ENCODE measurements around the gene SPAG8. TPM values are rescaled to one million over a fixed set of nuclear protein-coding genes. Genes with fewer than 3 reads are reported as not detected.

SPAG8 gene
- total RNA-seq: 1 to 10 TPM in 1 of 2 donors, under 1 TPM in 1; 0.68 to 9.2 TPM

GRCh38 chr9:35812025-35812602 lies at the start of gene SPAG8:
Gene SPAG8 (minus strand): TSS chr9:35812262. CDS start chr9:35812147, 115 bp downstream.
- Histone ChIP-seq H3K4me1 (replicated peaks) (peaks cover 5% of the 10 kb centered on the region), H3K27me3 (replicated peaks; ENCODE audit: insufficient read depth) (no peaks in the 10 kb centered on the region), H3K36me3 (no peaks in the 10 kb centered on the region), H3K27ac (peak within 1 kb of the TSS; percentile 55 to 67), H3K4me3 (peak within 1 kb of the TSS; percentile 18 to 30), H3K9me3 (no peaks in the 10 kb centered on the region)
- intact Hi-C loops (cut with DNase I): no loop called here
- TF ChIP-seq POLR2AphosphoS5 (IDR thresholded peaks at IDR 0.05) (peak; percentile 93), POLR2A (IDR thresholded peaks at IDR 0.05) (peak; percentile 26), CTCF (IDR thresholded peaks at IDR 0.05) (no peak)
- WGBS: under 1% methylated on average over 28 of the region's 28 CpGs
- DNase-seq (ENCODE audit: low spot score): peak; percentile 91

DNA sequence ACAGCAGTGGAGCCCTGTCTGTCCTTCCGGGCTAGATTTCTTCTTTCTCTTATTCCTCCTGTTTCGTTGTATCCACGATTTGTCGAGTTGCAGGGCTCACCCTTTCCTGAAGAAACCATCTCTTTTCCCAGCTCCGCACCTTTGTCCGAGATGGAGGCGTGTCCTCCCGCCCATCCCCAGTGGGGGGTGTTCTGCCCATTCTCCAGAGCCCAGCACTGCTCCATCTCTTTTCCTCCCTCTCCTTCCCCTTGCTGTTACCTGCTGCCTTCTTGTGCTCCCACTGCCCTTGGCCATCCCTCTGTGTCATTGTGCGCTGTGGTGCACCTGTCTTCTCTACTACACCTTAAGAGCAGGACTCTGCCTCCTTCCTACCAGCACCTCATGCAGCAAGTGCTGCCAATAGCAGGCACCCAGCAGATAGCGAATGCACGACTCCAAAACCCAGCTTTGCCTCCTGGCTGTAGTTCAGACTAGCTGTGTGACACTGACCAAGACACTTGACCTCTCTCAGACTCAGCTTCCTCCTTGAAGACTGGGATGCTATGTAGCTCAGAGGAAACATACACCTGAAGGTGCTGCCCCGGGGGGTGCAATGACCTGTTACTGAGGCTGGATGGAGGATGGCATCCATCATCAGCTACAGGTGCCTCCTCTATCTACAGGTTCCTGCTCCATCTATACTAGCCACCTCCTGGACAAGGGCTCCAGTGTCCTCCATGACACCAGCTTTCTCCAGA lies 49.3 kb upstream of the SPAG8 start:
- WGBS: 48% methylated on average over 12 of the region's 12 CpGs
- no peak for TF ChIP-seq POLR2A (IDR thresholded peaks at IDR 0.05)
- TF ChIP-seq CTCF (IDR thresholded peaks at IDR 0.05): no peak
- TF ChIP-seq POLR2AphosphoS5 (IDR thresholded peaks at IDR 0.05): no peak
- Histone ChIP-seq H3K27me3 (replicated peaks; ENCODE audit: insufficient read depth) (no peaks in the 10 kb centered on the region), H3K9me3 (no peaks in the 10 kb centered on the region), H3K27ac (no peak overlapping the region), H3K4me3 (no peak overlapping the region), H3K36me3 (no peaks in the 10 kb centered on the region), H3K4me1 (replicated peaks) (no peaks in the 10 kb centered on the region)
- DNase-seq (ENCODE audit: low spot score): no peak
- intact Hi-C loops (cut with DNase I): no loop called here

DNA sequence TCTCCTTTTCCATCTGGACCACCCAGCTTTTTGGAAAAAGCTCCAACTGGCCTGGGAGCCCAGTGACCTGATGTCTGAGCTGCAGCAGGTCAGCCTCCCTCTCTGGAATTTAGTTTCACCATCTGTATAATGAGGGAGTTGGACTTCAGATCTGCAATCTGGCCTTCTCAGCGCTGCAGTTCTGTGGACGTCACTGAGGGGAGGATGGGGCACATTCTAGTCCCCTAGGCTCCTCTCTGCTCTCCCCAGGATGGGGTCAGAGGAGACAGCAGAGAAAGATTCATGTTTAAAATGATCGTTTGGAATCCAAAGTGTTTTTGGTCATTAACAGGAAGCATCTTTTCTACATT lies 47.9 kb upstream of the SPAG8 start:
- TF ChIP-seq POLR2A (IDR thresholded peaks at IDR 0.05) (no peak), CTCF (IDR thresholded peaks at IDR 0.05) (no peak), POLR2AphosphoS5 (IDR thresholded peaks at IDR 0.05) (no peak)
- Histone ChIP-seq H3K27ac (no peak overlapping the region), H3K9me3 (no peaks in the 10 kb centered on the region), H3K4me3 (no peak overlapping the region), H3K27me3 (replicated peaks; ENCODE audit: insufficient read depth) (no peaks in the 10 kb centered on the region), H3K36me3 (no peaks in the 10 kb centered on the region), H3K4me1 (replicated peaks) (no peaks in the 10 kb centered on the region)
- no peak for DNase-seq (ENCODE audit: low spot score)
- intact Hi-C loops (cut with DNase I): no loop called here
- WGBS: 42% methylated on average over 3 of the region's 3 CpGs

DNA sequence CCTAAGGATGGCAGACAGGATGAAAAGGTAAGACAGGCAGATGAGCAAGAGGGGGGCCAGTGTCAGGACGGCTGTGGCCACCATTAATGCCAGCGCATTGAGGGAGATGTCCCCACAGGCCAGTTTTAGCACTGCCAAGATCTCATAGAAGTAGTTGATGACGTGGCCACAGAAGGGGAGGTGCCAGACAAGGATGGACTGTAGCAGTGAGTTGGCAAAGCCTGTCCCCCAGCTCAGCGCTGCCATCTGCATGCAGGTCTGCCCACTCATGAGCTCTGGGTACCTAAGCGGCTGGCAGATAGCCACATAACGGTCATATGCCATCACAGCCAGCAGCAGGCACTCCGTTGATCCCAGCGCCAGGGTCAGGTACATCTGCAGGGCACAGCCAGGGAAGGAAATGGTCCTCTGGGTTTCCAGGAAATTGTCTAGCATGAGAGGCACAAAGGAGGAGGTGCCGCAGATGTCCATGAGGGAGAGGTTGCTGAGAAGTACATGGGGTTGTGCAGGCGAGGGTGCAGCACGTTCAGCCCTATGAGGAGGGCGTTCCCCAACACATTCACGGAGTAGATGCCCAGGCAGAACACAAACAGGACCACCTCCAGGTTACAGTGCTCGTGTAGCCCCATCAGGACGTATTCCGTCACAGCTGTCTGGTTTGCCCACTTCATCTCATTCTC lies 47.4 kb upstream of the SPAG8 start:
- intact Hi-C loops (cut with DNase I): no loop called here
- no peaks in the 10 kb centered on the region for H3K4me1 ChIP-seq (replicated peaks)
- H3K36me3 ChIP-seq: no peaks in the 10 kb centered on the region
- DNase-seq (ENCODE audit: low spot score): peak; percentile 4
- no peak overlapping the region for H3K4me3 ChIP-seq
- 38% methylated on average over 13 of the region's 16 CpGs for WGBS
- no peaks in the 10 kb centered on the region for H3K27me3 ChIP-seq (replicated peaks; ENCODE audit: insufficient read depth)
- no peaks in the 10 kb centered on the region for H3K9me3 ChIP-seq
- TF ChIP-seq POLR2AphosphoS5 (IDR thresholded peaks at IDR 0.05) (no peak), CTCF (IDR thresholded peaks at IDR 0.05) (no peak), POLR2A (IDR thresholded peaks at IDR 0.05) (no peak)
- H3K27ac ChIP-seq: no peak overlapping the region

Data from prostate gland (tissue), 2 donors.